Vagina (tissue), 2 donors: ENCODE measurements around the gene KCNN3.

Experiments
- POLR2A ChIP-seq, 2 donors: fragments of 450-650 bp; IDR thresholded peaks; one replicate each; pipeline ENCODE4 v1.6.1; 2017; ENCODE audit warnings: antibody characterized with exemption in 2 of 2, mild to moderate bottlenecking in 2 of 2, moderate library complexity in 2 of 2
- POLR2AphosphoS5 ChIP-seq, 2 donors: sonication (generic); formaldehyde crosslinking; IDR thresholded peaks; one replicate each; pipeline ENCODE4 v1.9.0; 2017; ENCODE audit warnings: antibody characterized with exemption in 2 of 2, mild to moderate bottlenecking in 2 of 2, low read depth in 1 of 2; ENCODE audit not compliant: insufficient read depth in 1 of 2
- TF ChIP-seq, protein P1 (sequence below), 3 experiments: fragments of 450-650 bp in 2 of 3; fragments of 200-600 bp in 1 of 3; sonication (generic) in 1 of 3; IDR thresholded peaks; one replicate each; pipeline ENCODE4 v1.5.1; 2017 to 2019; ENCODE audit warnings: antibody characterized with exemption in 3 of 3, mild to moderate bottlenecking in 2 of 3, moderate library complexity in 2 of 3

DNA sequence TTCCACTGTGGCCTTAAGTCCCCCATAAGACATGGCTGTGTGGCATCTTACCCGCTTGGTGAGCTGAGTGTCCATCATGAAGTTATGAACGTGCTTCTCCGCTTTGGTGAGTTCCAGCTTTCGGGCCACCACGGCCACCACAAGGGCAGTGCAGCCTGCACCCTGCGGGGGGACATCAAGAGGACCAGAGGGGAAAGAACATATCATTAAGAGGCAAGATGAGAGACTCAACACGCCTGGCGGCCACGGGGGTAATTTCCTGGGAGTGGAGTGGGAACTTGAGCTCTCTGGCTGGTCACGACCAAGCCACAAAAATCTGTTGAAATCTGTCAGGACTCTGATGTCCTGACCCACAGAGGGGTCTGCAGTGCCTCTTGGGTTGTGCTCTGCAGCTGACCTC lies 144.2 kb downstream of the KCNN3 start:
- TF ChIP-seq POLR2AphosphoS5 (IDR thresholded peaks at IDR 0.05; ENCODE audit: insufficient read depth in 1 of 2, low read depth in 1 of 2) (no peak), POLR2A (IDR thresholded peaks at IDR 0.05) (no peak)
- TF ChIP-seq, protein P1, sequence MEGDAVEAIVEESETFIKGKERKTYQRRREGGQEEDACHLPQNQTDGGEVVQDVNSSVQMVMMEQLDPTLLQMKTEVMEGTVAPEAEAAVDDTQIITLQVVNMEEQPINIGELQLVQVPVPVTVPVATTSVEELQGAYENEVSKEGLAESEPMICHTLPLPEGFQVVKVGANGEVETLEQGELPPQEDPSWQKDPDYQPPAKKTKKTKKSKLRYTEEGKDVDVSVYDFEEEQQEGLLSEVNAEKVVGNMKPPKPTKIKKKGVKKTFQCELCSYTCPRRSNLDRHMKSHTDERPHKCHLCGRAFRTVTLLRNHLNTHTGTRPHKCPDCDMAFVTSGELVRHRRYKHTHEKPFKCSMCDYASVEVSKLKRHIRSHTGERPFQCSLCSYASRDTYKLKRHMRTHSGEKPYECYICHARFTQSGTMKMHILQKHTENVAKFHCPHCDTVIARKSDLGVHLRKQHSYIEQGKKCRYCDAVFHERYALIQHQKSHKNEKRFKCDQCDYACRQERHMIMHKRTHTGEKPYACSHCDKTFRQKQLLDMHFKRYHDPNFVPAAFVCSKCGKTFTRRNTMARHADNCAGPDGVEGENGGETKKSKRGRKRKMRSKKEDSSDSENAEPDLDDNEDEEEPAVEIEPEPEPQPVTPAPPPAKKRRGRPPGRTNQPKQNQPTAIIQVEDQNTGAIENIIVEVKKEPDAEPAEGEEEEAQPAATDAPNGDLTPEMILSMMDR (IDR thresholded peaks at IDR 0.05) = no peak
